ENCODE results near the gene KIAA0408. TPM values are rescaled to one million over a fixed set of nuclear protein-coding genes. Genes with fewer than 3 reads are reported as not detected.
A peak's percentile ranks its signal among the peaks of the same experiment; 100 is the strongest.
"Not testable (repeated sequence)": the region's sequence is repeated elsewhere in the genome, so short reads cannot be mapped to it uniquely, and the experiment has no call there.

Gene KIAA0408
- total RNA-seq, 1 donor from 2014 or later: 0.91 TPM

DNA sequence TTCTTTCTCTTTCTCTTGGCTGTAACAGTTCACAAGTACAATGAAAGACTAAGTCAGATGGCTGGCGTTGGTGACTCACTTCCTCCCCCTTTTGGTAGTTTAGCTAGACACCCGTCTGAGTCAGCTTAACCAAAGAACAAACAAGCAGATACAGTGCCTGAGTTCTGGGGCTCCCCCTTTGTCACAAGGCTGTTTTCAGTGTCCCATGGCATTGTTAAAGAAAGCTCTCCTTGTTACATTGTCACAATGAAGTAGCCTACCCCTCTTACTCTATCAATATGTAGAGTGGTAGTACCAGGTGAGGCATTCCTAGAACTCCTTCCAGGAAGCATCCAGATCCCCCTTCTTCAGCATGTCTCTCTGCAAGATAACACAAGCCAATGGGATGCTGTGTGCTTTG, 38.6 kb downstream of the KIAA0408 start:
- H3K27me3 Mint-ChIP-seq: no peaks in the 10 kb centered on the region
- no peak overlapping the region for H3K4me3 Mint-ChIP-seq (ENCODE audit: low read depth)
- H3K9me3 Mint-ChIP-seq (ENCODE audit: low read depth): no peaks in the 10 kb centered on the region
- no peaks in the 10 kb centered on the region for H3K36me3 Mint-ChIP-seq (ENCODE audit: insufficient read depth)
- TF ChIP-seq, protein P1, sequence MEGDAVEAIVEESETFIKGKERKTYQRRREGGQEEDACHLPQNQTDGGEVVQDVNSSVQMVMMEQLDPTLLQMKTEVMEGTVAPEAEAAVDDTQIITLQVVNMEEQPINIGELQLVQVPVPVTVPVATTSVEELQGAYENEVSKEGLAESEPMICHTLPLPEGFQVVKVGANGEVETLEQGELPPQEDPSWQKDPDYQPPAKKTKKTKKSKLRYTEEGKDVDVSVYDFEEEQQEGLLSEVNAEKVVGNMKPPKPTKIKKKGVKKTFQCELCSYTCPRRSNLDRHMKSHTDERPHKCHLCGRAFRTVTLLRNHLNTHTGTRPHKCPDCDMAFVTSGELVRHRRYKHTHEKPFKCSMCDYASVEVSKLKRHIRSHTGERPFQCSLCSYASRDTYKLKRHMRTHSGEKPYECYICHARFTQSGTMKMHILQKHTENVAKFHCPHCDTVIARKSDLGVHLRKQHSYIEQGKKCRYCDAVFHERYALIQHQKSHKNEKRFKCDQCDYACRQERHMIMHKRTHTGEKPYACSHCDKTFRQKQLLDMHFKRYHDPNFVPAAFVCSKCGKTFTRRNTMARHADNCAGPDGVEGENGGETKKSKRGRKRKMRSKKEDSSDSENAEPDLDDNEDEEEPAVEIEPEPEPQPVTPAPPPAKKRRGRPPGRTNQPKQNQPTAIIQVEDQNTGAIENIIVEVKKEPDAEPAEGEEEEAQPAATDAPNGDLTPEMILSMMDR (IDR thresholded peaks at IDR 0.05; ENCODE audit: unreplicated experiment): peak; percentile 51
- peaks cover 6% of the 10 kb centered on the region for H3K4me1 Mint-ChIP-seq (ENCODE audit: low read depth)
- no peak for DNase-seq (ENCODE audit: low spot score, unreplicated experiment)
- peak overlapping the region; percentile 7 for H3K27ac Mint-ChIP-seq

DNA sequence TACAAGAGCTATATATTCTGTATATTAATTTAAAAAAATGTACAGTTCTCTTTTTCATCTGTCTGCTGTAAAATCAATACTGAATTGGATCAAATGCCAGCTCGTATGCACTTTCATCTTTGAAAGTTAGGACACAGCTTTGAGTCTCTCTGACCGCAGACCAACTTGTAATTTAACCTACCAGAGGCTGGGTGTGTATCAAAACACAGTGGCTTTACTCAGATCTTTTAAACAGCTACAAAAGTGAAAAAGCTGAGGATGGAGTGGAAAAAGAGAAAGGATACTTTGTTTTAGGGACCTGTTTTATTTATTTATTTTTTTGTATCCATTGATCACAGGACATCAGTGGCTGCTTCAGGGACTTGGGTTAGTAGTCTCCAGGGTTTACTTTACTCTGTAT, 44.1 kb downstream of the KIAA0408 start:
- H3K27ac Mint-ChIP-seq: no peak overlapping the region

DNA sequence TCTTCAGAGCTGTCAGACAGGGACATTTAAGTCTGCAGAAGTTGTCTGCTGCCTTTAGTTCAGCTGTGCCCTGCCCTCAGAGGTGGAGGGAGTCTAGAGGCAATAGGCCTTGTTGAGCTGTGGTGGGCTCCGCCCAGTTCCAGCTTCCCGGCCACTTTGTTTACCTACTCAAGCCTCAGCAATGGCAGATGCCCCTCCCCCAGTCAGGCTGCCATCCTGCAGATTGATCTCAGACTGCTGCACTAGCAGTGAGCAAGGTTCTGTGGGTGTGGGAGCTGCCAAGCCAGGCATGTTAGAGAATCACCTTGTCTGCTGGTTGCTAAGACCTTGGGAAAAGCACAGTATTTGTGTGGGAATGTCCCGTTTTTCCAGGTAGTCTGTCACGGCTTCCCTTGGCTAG, 46.1 kb downstream of the KIAA0408 start:
- not testable (repeated sequence) for H3K4me3 Mint-ChIP-seq (ENCODE audit: low read depth); H3K27me3 Mint-ChIP-seq; H3K36me3 Mint-ChIP-seq (ENCODE audit: insufficient read depth); H3K27ac Mint-ChIP-seq; H3K4me1 Mint-ChIP-seq (ENCODE audit: low read depth)
- H3K9me3 Mint-ChIP-seq (ENCODE audit: low read depth): peaks cover 11% of the 10 kb centered on the region
- peak; percentile 22 for DNase-seq (ENCODE audit: low spot score, unreplicated experiment)

More for the DNA sequence above, 44.1 kb downstream of the KIAA0408 start:
- Mint-ChIP-seq H3K36me3 (ENCODE audit: insufficient read depth) (no peaks in the 10 kb centered on the region), H3K27me3 (no peaks in the 10 kb centered on the region), H3K4me3 (ENCODE audit: low read depth) (no peak overlapping the region), H3K9me3 (ENCODE audit: low read depth) (peaks cover 6% of the 10 kb centered on the region), H3K4me1 (ENCODE audit: low read depth) (peaks cover 6% of the 10 kb centered on the region)
- TF ChIP-seq, protein P1 (IDR thresholded peaks at IDR 0.05; ENCODE audit: unreplicated experiment): no peak
- DNase-seq (ENCODE audit: low spot score, unreplicated experiment): no peak

DNA sequence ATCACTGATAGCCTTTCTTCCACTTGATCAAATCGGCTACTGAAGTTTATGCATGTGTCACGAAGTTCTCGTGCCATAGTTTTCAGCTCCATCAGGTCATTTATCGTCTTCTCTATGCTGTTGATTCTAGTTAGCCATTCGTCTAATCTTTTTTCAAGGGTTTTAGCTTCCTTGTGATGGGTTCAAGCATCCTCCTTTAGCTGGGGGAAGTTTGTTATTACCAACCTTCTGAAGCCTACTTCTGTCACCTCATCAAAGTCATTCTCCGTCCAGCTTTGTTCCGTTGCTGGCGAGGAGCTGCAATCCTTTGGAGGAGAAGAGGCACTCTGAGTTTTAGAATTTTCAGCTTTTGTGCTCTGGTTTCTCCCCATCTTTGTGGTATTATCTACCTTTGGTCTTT, 47.2 kb downstream of the KIAA0408 start:
- not testable (repeated sequence) for H3K27ac Mint-ChIP-seq; H3K36me3 Mint-ChIP-seq (ENCODE audit: insufficient read depth); H3K4me3 Mint-ChIP-seq (ENCODE audit: low read depth)

More for the DNA sequence above, 47.2 kb downstream of the KIAA0408 start:
- H3K27me3 Mint-ChIP-seq; H3K4me1 Mint-ChIP-seq (ENCODE audit: low read depth); DNase-seq (ENCODE audit: low spot score, unreplicated experiment): not testable (repeated sequence)
- H3K9me3 Mint-ChIP-seq (ENCODE audit: low read depth): peaks cover 13% of the 10 kb centered on the region

Other genes with a start within 250 kb of the KIAA0408 start
- 59.8 and 61.2 TPM in 2 replicates for gene RNF146, start 192.5 kb downstream of the KIAA0408 start, total RNA-seq
- gene ECHDC1, start 115.8 kb downstream of the KIAA0408 start, total RNA-seq: 60.3 and 62.0 TPM in 2 replicates
- not detected in 2 replicates for gene C6orf58, start 117.8 kb upstream of the KIAA0408 start, total RNA-seq